ENCODE results near the gene RAB22A.

The RAB22A gene, protein sequence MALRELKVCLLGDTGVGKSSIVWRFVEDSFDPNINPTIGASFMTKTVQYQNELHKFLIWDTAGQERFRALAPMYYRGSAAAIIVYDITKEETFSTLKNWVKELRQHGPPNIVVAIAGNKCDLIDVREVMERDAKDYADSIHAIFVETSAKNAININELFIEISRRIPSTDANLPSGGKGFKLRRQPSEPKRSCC

DNA sequence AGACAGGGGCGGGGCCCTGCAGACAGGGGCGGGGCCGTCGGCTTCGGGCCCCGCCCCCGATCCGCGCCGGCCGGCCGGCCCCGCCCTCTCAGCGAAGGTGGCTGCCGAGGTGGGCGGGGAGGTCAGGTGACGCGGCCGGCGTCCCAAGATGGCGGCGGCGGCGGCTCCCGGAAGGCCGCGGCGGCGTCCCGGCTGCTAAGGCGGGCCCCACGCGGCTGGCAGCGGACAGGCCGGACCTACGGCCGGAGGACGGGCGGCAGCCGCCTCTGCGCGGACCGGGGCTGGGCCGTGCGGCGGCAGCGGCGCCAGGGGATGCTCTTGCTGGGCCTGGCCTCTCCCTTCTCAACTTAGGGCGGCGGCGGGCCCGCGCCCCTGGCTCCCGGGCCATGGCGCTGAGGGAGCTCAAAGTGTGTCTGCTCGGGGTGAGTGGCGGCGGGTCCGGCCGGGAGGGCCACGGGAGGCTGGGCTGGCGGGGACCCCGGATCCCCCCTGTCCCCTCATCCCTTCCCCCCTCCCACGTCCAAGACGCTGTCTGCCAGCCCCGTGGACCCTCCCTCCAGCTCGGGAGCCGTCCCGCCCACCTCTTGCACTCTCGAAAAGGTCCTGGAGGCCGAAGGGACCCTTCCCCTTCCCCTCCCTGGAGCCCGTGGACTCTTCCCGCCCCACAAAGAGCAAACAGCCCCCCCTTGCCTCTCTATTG, at the start of gene RAB22A:
Gene RAB22A, plus strand, starts transcription at position 125 of the 700 bp plus-strand sequence. Its CDS starts 262 bp downstream, at position 387.
- peaks cover 22% of the 10 kb centered on the region for H3K4me1 Mint-ChIP-seq
- no peak within 1 kb of the TSS for H3K27ac Mint-ChIP-seq
- TF ChIP-seq, protein P1, sequence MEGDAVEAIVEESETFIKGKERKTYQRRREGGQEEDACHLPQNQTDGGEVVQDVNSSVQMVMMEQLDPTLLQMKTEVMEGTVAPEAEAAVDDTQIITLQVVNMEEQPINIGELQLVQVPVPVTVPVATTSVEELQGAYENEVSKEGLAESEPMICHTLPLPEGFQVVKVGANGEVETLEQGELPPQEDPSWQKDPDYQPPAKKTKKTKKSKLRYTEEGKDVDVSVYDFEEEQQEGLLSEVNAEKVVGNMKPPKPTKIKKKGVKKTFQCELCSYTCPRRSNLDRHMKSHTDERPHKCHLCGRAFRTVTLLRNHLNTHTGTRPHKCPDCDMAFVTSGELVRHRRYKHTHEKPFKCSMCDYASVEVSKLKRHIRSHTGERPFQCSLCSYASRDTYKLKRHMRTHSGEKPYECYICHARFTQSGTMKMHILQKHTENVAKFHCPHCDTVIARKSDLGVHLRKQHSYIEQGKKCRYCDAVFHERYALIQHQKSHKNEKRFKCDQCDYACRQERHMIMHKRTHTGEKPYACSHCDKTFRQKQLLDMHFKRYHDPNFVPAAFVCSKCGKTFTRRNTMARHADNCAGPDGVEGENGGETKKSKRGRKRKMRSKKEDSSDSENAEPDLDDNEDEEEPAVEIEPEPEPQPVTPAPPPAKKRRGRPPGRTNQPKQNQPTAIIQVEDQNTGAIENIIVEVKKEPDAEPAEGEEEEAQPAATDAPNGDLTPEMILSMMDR (IDR thresholded peaks at IDR 0.05), result no peak
- peaks cover 51% of the 10 kb centered on the region for H3K36me3 Mint-ChIP-seq (ENCODE audit: low read depth)
- H3K9me3 Mint-ChIP-seq, result no peaks in the 10 kb centered on the region
- peaks cover 5% of the 10 kb centered on the region for H3K27me3 Mint-ChIP-seq (ENCODE audit: low read depth, poor library complexity)
- peak within 1 kb of the TSS; percentile 92 for H3K4me3 Mint-ChIP-seq
- DNase-seq, result peak; percentile 87

DNA sequence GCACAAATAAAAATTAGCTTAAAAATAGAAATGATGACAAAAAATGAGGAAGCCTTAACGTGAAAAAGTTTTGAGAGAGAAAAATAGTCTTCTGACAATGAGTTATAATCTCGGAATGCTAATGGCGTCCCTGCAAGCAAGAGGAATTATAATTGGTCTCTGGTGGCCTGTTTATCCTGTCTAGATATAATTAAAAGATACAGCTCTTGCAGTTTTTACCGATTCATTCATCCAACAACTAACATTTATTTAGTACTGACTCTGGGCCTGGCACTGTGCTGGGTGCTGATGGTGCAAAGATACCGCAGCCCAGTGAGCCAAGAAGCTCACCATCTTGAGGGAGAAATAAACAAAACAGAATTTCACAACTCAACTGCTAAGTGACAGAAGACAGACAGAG, 49.5 kb upstream of the RAB22A start:
- H3K4me3 Mint-ChIP-seq, result no peak overlapping the region

DNA sequence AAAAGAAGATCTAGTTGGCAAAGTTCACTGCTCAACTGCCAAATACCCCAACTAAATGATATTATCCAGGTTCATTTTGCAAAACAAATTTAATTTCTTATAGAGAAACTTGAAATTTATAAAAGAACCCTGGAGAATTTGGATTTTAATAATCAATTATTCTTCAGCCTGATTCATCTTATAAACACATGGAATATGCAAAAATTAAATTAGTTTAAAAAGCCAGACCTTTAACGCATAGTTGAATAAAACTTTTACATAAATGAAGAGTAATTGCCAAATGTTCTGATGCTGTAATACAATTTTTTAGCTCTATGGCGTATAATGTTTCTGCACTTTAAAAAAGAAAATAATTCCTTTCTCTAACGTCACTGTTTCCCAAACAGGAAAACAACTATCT, 47.9 kb upstream of the RAB22A start:
- Mint-ChIP-seq H3K4me3 (no peak overlapping the region), H3K27me3 (ENCODE audit: low read depth, poor library complexity) (peaks cover 4% of the 10 kb centered on the region), H3K4me1 (no peaks in the 10 kb centered on the region), H3K9me3 (no peaks in the 10 kb centered on the region), H3K27ac (no peak overlapping the region), H3K36me3 (ENCODE audit: low read depth) (peaks cover 16% of the 10 kb centered on the region)
- TF ChIP-seq, protein P1 (IDR thresholded peaks at IDR 0.05), result no peak
- DNase-seq, result no peak

More for the DNA sequence above, 49.5 kb upstream of the RAB22A start:
- H3K4me1 Mint-ChIP-seq, result no peaks in the 10 kb centered on the region
- H3K27ac Mint-ChIP-seq, result no peak overlapping the region
- no peaks in the 10 kb centered on the region for H3K9me3 Mint-ChIP-seq
- no peak for DNase-seq
- H3K36me3 Mint-ChIP-seq (ENCODE audit: low read depth), result peaks cover 24% of the 10 kb centered on the region
- no peaks in the 10 kb centered on the region for H3K27me3 Mint-ChIP-seq (ENCODE audit: low read depth, poor library complexity)
- TF ChIP-seq, protein P1 (IDR thresholded peaks at IDR 0.05), result no peak

DNA sequence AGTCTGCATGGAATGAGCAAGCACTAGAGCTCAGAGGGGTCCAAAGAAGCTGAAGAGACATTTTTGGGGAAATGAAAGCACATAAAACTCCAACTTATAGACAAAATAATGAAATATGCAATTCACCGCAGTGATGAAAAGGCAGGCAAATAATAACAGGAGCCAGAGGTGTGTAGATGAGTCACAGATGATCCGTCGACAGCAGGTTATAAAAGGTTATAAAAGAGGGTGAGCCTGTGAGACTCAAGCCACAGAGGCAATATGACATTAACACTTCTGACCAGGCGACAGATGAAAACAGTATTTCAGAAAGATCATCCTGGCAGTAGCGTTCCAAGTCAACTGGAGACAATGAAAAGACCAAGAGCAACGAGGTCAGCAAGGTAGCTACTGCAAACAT, 45.2 kb upstream of the RAB22A start:
- H3K27me3 Mint-ChIP-seq (ENCODE audit: low read depth, poor library complexity), result peaks cover 4% of the 10 kb centered on the region
- H3K9me3 Mint-ChIP-seq, result no peaks in the 10 kb centered on the region
- H3K36me3 Mint-ChIP-seq (ENCODE audit: low read depth), result peaks cover 18% of the 10 kb centered on the region
- H3K4me3 Mint-ChIP-seq, result no peak overlapping the region
- TF ChIP-seq, protein P1 (IDR thresholded peaks at IDR 0.05), result no peak
- DNase-seq, result no peak
- no peak overlapping the region for H3K27ac Mint-ChIP-seq
- peaks cover 12% of the 10 kb centered on the region for H3K4me1 Mint-ChIP-seq

DNA sequence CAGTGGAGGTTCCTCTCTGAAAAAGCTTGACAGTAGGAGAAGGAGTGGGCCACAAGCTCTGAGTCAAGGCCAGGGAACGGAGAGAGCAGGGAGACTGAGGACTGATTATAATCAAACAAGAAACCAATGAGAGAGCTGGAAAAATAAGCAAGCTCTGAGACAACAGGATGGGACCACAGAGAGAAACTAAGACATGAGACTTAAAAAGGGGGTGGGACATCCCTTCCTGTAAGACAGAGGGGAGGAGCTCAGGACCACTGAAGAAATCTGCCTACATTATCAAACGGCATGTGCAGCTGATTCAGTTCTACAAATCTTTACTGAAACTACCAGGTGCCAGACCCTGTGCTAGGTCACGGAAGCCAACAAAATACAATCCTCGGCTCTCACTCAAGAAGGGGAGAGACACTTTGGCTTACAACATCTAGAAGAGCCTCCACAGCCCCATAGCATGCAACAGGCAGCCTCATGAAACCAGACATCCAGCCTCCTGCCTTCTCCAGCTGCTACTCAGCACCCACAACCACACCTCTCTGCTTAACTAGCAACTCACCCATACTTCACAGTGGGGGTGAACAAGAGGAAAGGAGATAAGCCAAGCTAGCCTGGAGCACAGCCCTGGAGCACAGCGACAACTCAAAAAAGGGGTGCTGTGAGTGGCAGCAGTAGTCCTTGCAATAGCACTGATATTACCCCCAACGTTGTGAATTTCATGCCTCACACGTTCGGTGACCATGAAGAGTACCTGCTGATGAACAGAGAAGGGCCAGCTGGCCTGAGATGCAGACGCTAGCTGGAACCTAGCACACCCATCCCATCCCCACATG, 41.9 kb upstream of the RAB22A start:
- no peak overlapping the region for H3K27ac Mint-ChIP-seq
- TF ChIP-seq, protein P1 (IDR thresholded peaks at IDR 0.05), result no peak
- no peak for DNase-seq
- H3K4me1 Mint-ChIP-seq, result peaks cover 13% of the 10 kb centered on the region
- peaks cover 27% of the 10 kb centered on the region for H3K36me3 Mint-ChIP-seq (ENCODE audit: low read depth)
- no peak overlapping the region for H3K4me3 Mint-ChIP-seq
- no peaks in the 10 kb centered on the region for H3K9me3 Mint-ChIP-seq
- peaks cover 4% of the 10 kb centered on the region for H3K27me3 Mint-ChIP-seq (ENCODE audit: low read depth, poor library complexity)
